Spinal cord (tissue), 10 donors: Measurements from ENCODE around the gene MAB21L1. TPM values are rescaled to one million over a fixed set of nuclear protein-coding genes. Genes with fewer than 3 reads are reported as not detected.

ENCODE experiments used
- DNase-seq, 6 donors: peaks; one replicate each; pipeline versions ENCODE4 v3.0.0 to v3.0.0-alpha.2; 2013 to 2015; ENCODE audit warnings: low spot score in 6 of 6, low read depth in 4 of 6
- H3K27ac ChIP-seq: one replicate; pipeline ENCODE4 v1.5.1; 2013; ENCODE audit warnings: low read depth, low read length, control low read depth
- H3K27me3 ChIP-seq: one replicate; pipeline ENCODE4 v1.6.1; 2013; ENCODE audit warnings: low read length; ENCODE audit not compliant: control insufficient read depth, insufficient read depth
- H3K36me3 ChIP-seq: one replicate; pipeline ENCODE4 v1.6.1; 2013; ENCODE audit warnings: low read length; ENCODE audit not compliant: control insufficient read depth, insufficient read depth
- H3K4me1 ChIP-seq: one replicate; pipeline ENCODE4 v1.6.1; 2013; ENCODE audit warnings: low read length; ENCODE audit not compliant: control insufficient read depth, insufficient read depth
- H3K4me3 ChIP-seq: one replicate; pipeline ENCODE4 v1.5.1; 2013; ENCODE audit warnings: low read depth, low read length, control low read depth
- H3K9me3 ChIP-seq: one replicate; pipeline ENCODE4 v1.6.1; 2013; ENCODE audit warnings: low read length; ENCODE audit not compliant: control insufficient read depth, insufficient read depth
- WGBS: methylation state at CpG from one replicate; pipeline ENCODE4 v1.1.5; 2013; ENCODE audit warnings: missing lambda C conversion rate; ENCODE audit not compliant: insufficient coverage; 5-methylcytosine and 5-hydroxymethylcytosine counted together
- polyA plus RNA-seq, 2 donors: library from polyadenylated mRNA; unstranded; fragments of 120-200 nt; gene quantifications; one replicate each; pipeline ENCODE4 v1.2.1, GENCODE V29; 2013; ENCODE audit not compliant: insufficient read length in 2 of 2
- total RNA-seq, 2 donors: library from RNA; depleted of rRNA in 1 of 2; stranded (reverse); fragments of 120-200 nt in 1 of 2; fragments of >200 nt in 1 of 2; gene quantifications; one replicate each; pipeline versions ENCODE4 v1.2.3 to v1.2.4, GENCODE V29; 2013 to 2014
- donor health status: healthy.

MAB21L1 gene
- total and polyA plus RNA-seq, 4 donors, result 3.7 to 24.7 (median 18.3) TPM

DNA sequence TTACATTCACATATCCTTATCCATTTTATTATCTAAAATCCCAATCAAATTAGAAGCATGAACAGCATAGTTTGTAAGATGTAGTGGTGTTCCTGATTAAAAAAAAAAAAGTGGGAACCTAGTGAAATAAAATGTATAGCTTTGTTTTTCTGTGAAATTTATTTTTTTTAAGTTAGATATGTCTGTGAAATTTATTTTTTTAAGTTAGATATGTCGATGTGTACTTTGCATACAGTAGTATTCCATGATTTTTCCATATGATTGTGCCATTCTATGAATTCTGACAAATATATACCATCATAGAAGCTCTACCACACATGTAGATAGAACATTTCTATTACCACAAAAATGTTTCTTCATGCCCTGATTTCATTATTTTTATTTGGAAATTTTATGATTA lies 6.0 kb upstream of the MAB21L1 start:
- no CpG with 5 or more reads among the region's 1 CpG for WGBS

GRCh38 chr13:35481777-35482176 lies 5.3 kb upstream of the MAB21L1 start:
- Histone ChIP-seq H3K9me3 (no peaks in the 10 kb centered on the region), H3K4me3 (no peak overlapping the region), H3K36me3 (peaks cover 7% of the 10 kb centered on the region), H3K27me3 (peaks cover 21% of the 10 kb centered on the region), H3K27ac (no peak overlapping the region), H3K4me1 (peaks cover 6% of the 10 kb centered on the region)
- WGBS, result no CpG with 5 or more reads among the region's 2 CpGs
- peak in 1 of 6 donors; percentile 69 for DNase-seq

More for the DNA sequence above, 6.0 kb upstream of the MAB21L1 start:
- Histone ChIP-seq H3K9me3 (no peaks in the 10 kb centered on the region), H3K27ac (no peak overlapping the region), H3K36me3 (peaks cover 7% of the 10 kb centered on the region), H3K4me3 (no peak overlapping the region), H3K27me3 (peaks cover 15% of the 10 kb centered on the region), H3K4me1 (peaks cover 6% of the 10 kb centered on the region)
- DNase-seq, result peak in 1 of 6 donors; percentile 29

- no peaks in the 10 kb centered on the region for H3K9me3 ChIP-seq
- peaks cover 13% of the 10 kb centered on the region for H3K4me1 ChIP-seq
- WGBS, result no CpG with 5 or more reads among the region's 2 CpGs
- peak in 1 of 6 donors; percentile 62 for DNase-seq
- H3K27ac ChIP-seq, result no peak overlapping the region
- H3K27me3 ChIP-seq, result peaks cover 33% of the 10 kb centered on the region
- H3K36me3 ChIP-seq, result peaks cover 8% of the 10 kb centered on the region
- no peak overlapping the region for H3K4me3 ChIP-seq
Observed at GRCh38 chr13:35480346-35480745, 3.9 kb upstream of the MAB21L1 start.

DNA sequence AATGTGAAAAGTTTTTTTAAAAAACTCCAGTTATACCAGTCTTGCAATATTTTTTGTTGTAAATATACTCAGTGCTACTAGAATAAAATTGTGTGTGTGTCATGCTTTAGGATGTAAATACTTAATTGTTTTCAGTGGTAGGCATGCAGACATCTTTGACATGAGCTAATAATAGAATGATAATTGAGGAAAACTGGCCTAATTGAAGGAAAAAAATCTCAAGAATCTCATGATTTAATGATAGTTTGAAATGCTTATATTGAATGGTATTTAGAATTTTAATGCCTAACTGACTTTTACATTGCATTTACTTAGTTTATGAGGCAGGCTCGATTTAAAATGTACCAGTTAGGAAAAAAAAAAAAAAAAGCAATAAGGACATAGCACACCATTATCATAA lies 3.2 kb upstream of the MAB21L1 start:
- Histone ChIP-seq H3K9me3 (no peaks in the 10 kb centered on the region), H3K36me3 (peaks cover 11% of the 10 kb centered on the region), H3K4me3 (no peak overlapping the region), H3K27ac (no peak overlapping the region), H3K27me3 (peaks cover 40% of the 10 kb centered on the region), H3K4me1 (peaks cover 17% of the 10 kb centered on the region)
- DNase-seq, result peak in 1 of 6 donors; percentile 59
- no CpG with 5 or more reads among the region's 1 CpG for WGBS

- Histone ChIP-seq H3K4me1 (peaks cover 17% of the 10 kb centered on the region), H3K27me3 (peaks cover 42% of the 10 kb centered on the region), H3K27ac (no peak overlapping the region), H3K9me3 (no peaks in the 10 kb centered on the region), H3K36me3 (peaks cover 11% of the 10 kb centered on the region), H3K4me3 (no peak overlapping the region)
- peak in 1 of 6 donors; percentile 87 for DNase-seq
- 66% methylated on average over 6 of the region's 14 CpGs for WGBS
Observed at GRCh38 chr13:35479038-35479492, 2.6 kb upstream of the MAB21L1 start.

- DNase-seq, result peak in 2 of 6 donors; percentile 43 to 70
- Histone ChIP-seq H3K27ac (no peak overlapping the region), H3K4me3 (no peak overlapping the region), H3K27me3 (peaks cover 42% of the 10 kb centered on the region), H3K36me3 (peaks cover 11% of the 10 kb centered on the region), H3K9me3 (no peaks in the 10 kb centered on the region), H3K4me1 (peaks cover 17% of the 10 kb centered on the region)
- WGBS, result 31% methylated on average over 51 of the region's 51 CpGs
Observed at GRCh38 chr13:35478271-35479037, 2.0 kb upstream of the MAB21L1 start.

- no peaks in the 10 kb centered on the region for H3K9me3 ChIP-seq
- peak in 2 of 6 donors; percentile 14 to 55 for DNase-seq
- H3K4me1 ChIP-seq, result peaks cover 17% of the 10 kb centered on the region
- H3K27ac ChIP-seq, result peak overlapping the region; percentile 5
- peaks cover 11% of the 10 kb centered on the region for H3K36me3 ChIP-seq
- H3K27me3 ChIP-seq, result peaks cover 42% of the 10 kb centered on the region
- H3K4me3 ChIP-seq, result peak overlapping the region; percentile 58
- no CpG with 5 or more reads among the region's 5 CpGs for WGBS
Observed at GRCh38 chr13:35477386-35477946, 977 bp upstream of the MAB21L1 start.

- Histone ChIP-seq H3K27ac (peak overlapping the region; percentile 53), H3K36me3 (peaks cover 17% of the 10 kb centered on the region), H3K4me1 (peaks cover 25% of the 10 kb centered on the region), H3K4me3 (peak overlapping the region; percentile 58), H3K27me3 (peaks cover 59% of the 10 kb centered on the region), H3K9me3 (no peaks in the 10 kb centered on the region)
- WGBS, result 26% methylated on average over 47 of the region's 47 CpGs
- DNase-seq, result peak in 2 of 6 donors; percentile 62 to 70
Observed at GRCh38 chr13:35475212-35475959, 1.1 kb downstream of the MAB21L1 start.

- 38% methylated on average over 7 of the region's 17 CpGs for WGBS
- no peaks in the 10 kb centered on the region for H3K9me3 ChIP-seq
- peak overlapping the region; percentile 58 for H3K4me3 ChIP-seq
- peak in 2 of 6 donors; percentile 26 to 74 for DNase-seq
- H3K36me3 ChIP-seq, result peaks cover 17% of the 10 kb centered on the region
- peaks cover 25% of the 10 kb centered on the region for H3K4me1 ChIP-seq
- peaks cover 59% of the 10 kb centered on the region for H3K27me3 ChIP-seq
- H3K27ac ChIP-seq, result no peak overlapping the region
Observed at GRCh38 chr13:35474496-35475211, 1.8 kb downstream of the MAB21L1 start.
